ENCODE results near the gene GFPT2. TPM values are rescaled to one million over a fixed set of nuclear protein-coding genes. Genes with fewer than 3 reads are reported as not detected.

The GFPT2 gene
- total and polyA plus RNA-seq, 2 of the 8 experiments (the other 6 are each of a cell fraction or from before 2014, with no cell fraction given): 83.7 to 143 TPM

DNA sequence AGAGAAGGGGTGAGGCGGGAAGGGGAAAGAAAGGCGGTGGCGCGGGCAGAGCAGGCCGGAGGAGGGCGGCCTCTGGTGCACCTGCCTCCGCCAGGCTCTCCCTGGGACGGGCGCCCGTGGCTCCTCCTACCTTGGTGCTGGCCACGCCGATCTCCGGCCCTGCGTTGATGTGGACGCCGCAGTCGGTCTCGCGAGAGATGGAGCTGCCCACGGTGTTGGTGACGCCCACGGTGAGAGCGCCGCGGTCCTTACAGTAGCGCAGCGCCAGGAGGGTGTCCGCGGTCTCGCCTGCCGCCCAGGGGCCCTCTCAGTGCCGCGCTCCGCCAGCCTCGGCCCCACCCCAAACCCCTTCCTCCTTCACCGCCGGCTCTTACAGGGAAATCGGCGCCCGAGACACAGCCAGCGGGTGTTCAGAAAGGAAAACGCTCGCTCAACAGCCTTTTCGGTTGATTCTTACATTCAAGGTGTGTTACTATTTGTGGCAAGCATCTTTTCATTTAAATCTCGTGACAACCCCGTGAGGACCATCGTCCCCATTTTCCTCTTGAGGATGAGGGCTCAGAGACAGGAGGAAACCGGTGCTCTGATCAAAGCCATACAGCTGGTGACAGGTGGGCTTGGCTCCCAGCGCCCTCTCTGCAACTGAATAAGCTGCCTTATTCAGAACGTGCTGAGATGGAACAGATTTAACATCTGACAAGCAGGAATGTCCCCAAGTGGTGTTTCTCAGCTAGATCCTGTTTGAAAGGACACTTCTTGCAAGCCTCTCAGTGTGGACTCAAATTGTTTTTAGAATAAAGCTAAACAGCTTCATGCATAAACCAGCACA, 39.2 kb downstream of the GFPT2 start (continued):
- TF ChIP-seq, protein P1, sequence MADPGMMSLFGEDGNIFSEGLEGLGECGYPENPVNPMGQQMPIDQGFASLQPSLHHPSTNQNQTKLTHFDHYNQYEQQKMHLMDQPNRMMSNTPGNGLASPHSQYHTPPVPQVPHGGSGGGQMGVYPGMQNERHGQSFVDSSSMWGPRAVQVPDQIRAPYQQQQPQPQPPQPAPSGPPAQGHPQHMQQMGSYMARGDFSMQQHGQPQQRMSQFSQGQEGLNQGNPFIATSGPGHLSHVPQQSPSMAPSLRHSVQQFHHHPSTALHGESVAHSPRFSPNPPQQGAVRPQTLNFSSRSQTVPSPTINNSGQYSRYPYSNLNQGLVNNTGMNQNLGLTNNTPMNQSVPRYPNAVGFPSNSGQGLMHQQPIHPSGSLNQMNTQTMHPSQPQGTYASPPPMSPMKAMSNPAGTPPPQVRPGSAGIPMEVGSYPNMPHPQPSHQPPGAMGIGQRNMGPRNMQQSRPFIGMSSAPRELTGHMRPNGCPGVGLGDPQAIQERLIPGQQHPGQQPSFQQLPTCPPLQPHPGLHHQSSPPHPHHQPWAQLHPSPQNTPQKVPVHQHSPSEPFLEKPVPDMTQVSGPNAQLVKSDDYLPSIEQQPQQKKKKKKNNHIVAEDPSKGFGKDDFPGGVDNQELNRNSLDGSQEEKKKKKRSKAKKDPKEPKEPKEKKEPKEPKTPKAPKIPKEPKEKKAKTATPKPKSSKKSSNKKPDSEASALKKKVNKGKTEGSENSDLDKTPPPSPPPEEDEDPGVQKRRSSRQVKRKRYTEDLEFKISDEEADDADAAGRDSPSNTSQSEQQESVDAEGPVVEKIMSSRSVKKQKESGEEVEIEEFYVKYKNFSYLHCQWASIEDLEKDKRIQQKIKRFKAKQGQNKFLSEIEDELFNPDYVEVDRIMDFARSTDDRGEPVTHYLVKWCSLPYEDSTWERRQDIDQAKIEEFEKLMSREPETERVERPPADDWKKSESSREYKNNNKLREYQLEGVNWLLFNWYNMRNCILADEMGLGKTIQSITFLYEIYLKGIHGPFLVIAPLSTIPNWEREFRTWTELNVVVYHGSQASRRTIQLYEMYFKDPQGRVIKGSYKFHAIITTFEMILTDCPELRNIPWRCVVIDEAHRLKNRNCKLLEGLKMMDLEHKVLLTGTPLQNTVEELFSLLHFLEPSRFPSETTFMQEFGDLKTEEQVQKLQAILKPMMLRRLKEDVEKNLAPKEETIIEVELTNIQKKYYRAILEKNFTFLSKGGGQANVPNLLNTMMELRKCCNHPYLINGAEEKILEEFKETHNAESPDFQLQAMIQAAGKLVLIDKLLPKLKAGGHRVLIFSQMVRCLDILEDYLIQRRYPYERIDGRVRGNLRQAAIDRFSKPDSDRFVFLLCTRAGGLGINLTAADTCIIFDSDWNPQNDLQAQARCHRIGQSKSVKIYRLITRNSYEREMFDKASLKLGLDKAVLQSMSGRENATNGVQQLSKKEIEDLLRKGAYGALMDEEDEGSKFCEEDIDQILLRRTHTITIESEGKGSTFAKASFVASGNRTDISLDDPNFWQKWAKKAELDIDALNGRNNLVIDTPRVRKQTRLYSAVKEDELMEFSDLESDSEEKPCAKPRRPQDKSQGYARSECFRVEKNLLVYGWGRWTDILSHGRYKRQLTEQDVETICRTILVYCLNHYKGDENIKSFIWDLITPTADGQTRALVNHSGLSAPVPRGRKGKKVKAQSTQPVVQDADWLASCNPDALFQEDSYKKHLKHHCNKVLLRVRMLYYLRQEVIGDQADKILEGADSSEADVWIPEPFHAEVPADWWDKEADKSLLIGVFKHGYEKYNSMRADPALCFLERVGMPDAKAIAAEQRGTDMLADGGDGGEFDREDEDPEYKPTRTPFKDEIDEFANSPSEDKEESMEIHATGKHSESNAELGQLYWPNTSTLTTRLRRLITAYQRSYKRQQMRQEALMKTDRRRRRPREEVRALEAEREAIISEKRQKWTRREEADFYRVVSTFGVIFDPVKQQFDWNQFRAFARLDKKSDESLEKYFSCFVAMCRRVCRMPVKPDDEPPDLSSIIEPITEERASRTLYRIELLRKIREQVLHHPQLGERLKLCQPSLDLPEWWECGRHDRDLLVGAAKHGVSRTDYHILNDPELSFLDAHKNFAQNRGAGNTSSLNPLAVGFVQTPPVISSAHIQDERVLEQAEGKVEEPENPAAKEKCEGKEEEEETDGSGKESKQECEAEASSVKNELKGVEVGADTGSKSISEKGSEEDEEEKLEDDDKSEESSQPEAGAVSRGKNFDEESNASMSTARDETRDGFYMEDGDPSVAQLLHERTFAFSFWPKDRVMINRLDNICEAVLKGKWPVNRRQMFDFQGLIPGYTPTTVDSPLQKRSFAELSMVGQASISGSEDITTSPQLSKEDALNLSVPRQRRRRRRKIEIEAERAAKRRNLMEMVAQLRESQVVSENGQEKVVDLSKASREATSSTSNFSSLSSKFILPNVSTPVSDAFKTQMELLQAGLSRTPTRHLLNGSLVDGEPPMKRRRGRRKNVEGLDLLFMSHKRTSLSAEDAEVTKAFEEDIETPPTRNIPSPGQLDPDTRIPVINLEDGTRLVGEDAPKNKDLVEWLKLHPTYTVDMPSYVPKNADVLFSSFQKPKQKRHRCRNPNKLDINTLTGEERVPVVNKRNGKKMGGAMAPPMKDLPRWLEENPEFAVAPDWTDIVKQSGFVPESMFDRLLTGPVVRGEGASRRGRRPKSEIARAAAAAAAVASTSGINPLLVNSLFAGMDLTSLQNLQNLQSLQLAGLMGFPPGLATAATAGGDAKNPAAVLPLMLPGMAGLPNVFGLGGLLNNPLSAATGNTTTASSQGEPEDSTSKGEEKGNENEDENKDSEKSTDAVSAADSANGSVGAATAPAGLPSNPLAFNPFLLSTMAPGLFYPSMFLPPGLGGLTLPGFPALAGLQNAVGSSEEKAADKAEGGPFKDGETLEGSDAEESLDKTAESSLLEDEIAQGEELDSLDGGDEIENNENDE (IDR thresholded peaks at IDR 0.05; ENCODE audit: insufficient replicate concordance, low read length): no peak
- TF ChIP-seq KDM4A (IDR thresholded peaks at IDR 0.05; ENCODE audit: low read depth, low read length, severe bottlenecking): no peak

Measured in H1 (cell line).